GM11168 (cell line): ENCODE results near the gene CHD3.
"Not testable (repeated sequence)": the region's sequence is repeated elsewhere in the genome, so short reads cannot be mapped to it uniquely, and the experiment has no call there.

ENCODE experiments used
- in situ Hi-C: fragments of 300-500 bp; cut with MboI; formaldehyde crosslinking; loops from one replicate; pipeline ENCODE4 v1.12.0; 2022; ENCODE audit warnings: low sequenced_read_pairs; ENCODE audit not compliant: unreplicated experiment

Gene CHD3

GRCh38 chr17:7849751-7850504 lies 38.7 kb upstream of the CHD3 start:
- in situ Hi-C loops: no loop called here

- in situ Hi-C loops: no loop called here
Measured at GRCh38 chr17:7850701-7851437, 37.7 kb upstream of the CHD3 start.

DNA sequence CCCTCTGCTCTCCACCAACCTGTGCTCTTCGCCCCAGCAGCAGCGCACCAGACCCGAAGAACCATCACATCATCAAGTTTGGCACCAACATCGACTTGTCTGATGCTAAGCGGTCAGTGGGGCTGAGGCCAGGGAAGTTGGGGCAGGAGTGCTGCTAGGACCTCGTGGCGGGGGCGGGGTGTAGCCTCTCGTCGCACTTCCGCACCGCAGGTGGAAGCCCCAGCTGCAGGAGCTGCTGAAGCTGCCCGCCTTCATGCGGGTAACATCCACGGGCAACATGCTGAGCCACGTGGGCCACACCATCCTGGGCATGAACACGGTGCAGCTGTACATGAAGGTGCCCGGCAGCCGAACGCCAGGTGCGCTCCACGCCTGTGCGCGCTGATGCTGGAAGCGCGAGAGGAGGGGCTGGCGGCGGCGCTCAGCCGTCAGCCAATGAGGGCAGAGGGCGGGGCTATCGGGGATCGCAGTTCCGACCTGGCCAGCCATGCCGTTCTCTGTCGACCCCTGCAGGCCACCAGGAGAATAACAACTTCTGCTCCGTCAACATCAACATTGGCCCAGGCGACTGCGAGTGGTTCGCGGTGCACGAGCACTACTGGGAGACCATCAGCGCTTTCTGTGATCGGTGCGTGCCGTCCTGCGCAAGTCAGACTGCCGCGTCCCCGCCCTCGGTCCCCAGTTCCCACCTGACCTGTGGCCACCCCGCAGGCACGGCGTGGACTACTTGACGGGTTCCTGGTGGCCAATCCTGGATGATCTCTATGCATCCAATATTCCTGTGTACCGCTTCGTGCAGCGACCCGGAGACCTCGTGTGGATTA lies 36.9 kb upstream of the CHD3 start:
- in situ Hi-C loops: no loop called here

GRCh38 chr17:7852262-7852670 lies 36.3 kb upstream of the CHD3 start:
- in situ Hi-C loops: no loop called here

DNA sequence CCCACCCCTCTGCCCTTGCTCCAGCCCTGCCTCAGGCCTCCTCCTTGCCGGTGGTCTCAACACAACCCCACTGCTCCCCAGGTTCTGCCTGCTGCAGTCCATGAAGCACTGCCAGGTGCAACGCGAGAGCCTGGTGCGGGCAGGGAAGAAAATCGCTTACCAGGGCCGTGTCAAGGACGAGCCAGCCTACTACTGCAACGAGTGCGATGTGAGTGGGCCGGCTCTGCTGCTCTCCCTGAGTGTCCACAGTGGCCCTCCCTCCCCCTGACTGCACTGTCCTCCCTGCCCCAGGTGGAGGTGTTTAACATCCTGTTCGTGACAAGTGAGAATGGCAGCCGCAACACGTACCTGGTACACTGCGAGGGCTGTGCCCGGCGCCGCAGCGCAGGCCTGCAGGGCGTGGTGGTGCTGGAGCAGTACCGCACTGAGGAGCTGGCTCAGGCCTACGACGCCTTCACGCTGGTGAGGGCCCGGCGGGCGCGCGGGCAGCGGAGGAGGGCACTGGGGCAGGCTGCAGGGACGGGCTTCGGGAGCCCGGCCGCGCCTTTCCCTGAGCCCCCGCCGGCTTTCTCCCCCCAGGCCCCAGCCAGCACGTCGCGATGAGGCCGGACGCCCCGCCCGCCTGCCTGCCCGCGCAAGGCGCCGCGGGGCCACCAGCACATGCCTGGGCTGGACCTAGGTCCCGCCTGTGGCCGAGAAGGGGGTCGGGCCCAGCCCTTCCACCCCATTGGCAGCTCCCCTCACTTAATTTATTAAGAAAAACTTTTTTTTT lies 35.5 kb upstream of the CHD3 start:
- in situ Hi-C loops: no loop called here

GRCh38 chr17:7853691-7854038 lies 34.9 kb upstream of the CHD3 start:
- in situ Hi-C loops: no loop called here

GRCh38 chr17:7854078-7854777 lies 34.4 kb upstream of the CHD3 start:
- in situ Hi-C loops: no loop called here

GRCh38 chr17:7854851-7855659 lies 33.5 kb upstream of the CHD3 start, which contains the start of gene TMEM88:
Gene TMEM88, plus strand, starts transcription at chr17:7855066. Its CDS starts 9 bp downstream, at chr17:7855075.
- in situ Hi-C loops: no loop called here

- in situ Hi-C loops: no loop called here
Measured at GRCh38 chr17:7855660-7856010, 33.0 kb upstream of the CHD3 start.

DNA sequence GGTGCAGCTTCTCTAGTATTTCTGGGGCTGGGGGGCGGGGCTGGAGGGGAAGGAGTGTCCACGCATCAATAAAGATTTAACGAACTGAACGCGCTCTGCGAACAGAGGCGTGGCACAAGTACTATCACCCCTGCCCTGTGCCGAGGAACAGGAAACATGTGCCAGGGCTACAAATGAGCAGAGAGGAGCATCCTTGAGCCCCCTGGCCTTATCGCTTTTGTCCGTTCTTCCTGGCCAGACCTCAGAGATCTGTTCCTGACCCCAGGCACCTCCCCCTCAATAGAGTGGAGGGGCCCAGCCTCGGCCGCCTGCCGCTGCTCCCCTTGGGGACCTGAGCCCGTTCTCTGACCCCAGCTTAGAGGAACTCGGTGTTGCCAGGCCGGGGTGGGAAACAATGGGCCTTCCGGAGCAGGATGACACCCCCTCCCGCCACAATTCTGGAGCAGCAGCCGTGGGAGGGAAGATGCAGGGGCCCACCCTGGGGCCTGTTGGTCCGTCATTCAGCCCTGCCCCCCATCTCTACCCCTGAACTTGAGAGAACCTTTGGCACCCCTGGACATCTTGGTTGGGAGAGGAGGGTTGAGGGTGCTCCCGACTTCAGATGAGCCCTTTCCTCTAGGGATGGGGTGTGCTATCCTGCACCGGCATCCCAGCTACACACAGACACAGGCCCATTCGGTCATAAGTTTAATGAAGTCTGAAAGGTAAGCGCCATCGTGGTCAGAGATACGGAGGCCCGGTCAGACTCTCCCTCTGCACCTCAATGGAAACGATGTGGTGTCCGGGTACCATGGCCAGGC lies 32.4 kb upstream of the CHD3 start:
- in situ Hi-C loops: no loop called here

DNA sequence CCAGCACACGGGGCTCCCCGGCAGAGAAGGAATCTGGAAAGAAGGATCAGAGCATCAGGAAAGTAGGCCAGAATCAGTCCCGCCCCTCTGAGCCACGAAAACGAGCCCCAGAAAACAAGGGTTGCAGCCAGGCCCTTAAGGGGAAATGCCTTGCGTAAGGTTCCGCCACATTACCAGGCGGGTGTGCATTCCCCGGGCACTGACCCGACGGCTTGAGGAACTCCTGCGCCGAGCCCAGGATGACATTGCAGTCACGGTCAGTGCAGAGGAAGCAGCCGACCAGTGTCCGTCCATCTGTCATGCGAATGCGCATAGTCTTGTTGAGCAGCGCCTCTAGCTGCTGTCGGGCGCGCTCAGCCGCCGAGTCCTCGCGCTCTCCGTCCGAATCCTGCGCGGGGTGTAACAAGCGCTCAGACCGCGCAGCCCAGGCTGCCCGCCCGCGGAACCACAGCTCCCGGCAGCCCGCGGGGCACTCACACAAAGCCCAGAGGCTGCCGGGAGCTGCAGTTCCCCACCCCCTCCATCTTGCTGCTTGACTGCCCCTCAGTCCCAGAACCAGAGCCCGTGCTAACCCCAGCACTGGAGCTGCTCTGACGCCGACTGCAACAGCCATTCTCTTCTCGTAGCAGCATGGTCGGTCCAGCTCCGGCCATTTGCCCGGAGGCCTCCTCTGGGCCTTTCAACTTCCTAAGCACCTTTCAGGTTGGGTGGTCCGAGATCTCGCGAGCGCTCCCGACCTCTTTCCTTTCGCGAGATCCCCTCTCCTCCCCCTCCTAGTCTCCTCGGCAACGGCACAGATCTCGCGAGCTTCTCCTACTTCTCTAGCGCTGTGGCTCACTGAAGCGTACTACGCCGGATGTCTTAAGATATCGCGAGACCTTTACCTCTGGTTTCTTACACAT lies 31.5 kb upstream of the CHD3 start, which contains the start of gene NAA38:
NAA38 (minus strand) TSS at position 749 of the 902 bp plus-strand sequence; CDS start at position 653, 96 bp downstream.
- in situ Hi-C loops: no loop called here

- in situ Hi-C loops: no loop called here
Measured at GRCh38 chr17:7857713-7858521, 30.7 kb upstream of the CHD3 start, which contains the start of gene CYB5D1. Gene CYB5D1, plus strand, starts transcription at chr17:7858003. Its CDS starts 132 bp downstream, at chr17:7858135.

- in situ Hi-C loops: no loop called here
Measured at GRCh38 chr17:7858522-7858810, 30.1 kb upstream of the CHD3 start.

DNA sequence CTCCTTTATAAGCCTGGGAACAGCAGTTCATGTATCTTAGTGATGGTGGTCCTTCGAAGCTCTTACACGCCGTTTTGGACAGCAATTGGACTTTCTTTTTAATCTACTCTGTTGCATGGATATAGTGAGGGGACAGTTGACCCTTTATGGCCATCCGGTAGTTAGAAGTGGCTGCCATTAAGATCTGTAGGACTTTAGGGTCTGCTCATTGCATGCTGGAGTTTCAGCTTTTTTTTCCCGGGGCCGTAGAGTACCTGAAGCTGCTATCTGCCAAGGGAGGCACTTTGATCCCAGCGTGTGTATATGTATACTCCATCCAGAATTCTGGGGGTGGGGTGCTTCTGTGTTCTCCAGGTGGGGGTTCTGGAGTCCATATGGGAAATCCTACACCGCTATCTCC lies 29.6 kb upstream of the CHD3 start:
- in situ Hi-C loops: no loop called here

GRCh38 chr17:7862692-7863437 lies 25.7 kb upstream of the CHD3 start:
- in situ Hi-C loops: no loop called here

- in situ Hi-C loops: not testable (repeated sequence)
Measured at GRCh38 chr17:7864384-7864783, 24.2 kb upstream of the CHD3 start.
